K562 (cell line): ENCODE data around the gene UBTD1. TPM values are rescaled to one million over a fixed set of nuclear protein-coding genes. Genes with fewer than 3 reads are reported as not detected.

Source experiments
- ATAC-seq: fragments of 200-7000 bp; cut with Tn5 transposase; 3 replicates; pipeline ENCODE4 v1.9.1; 2020; ENCODE audit warnings: moderate library complexity
- BruUV-seq: library from RNA; stranded (reverse); fragments of 400-500 nt; replicated peaks from 2 replicates; lab custom pipeline; 2021; lab: Mats Ljungman, UMichigan
- CTCF ChIA-PET: fragments of 300-600 bp; formaldehyde crosslinking; extraction: SDS; loops from one replicate; lab custom pipeline; 2021; ENCODE audit warnings: low intra/inter-chr PET ratio; lab: Yijun Ruan, JAX
- POLR2A ChIA-PET: fragments of 300-600, 350-650 bp; sonication (Branson Sonifier 250); formaldehyde crosslinking; extraction: SDS; loops from one replicate; lab custom pipeline; 2021; ENCODE audit warnings: antibody characterized with exemption, inconsistent platforms; lab: Yijun Ruan, JAX
- DNase-seq, 4 experiments: peaks; one replicate each; pipeline versions ENCODE4 v3.0.0 to v3.0.0-alpha.2; 2011 to 2018; ENCODE audit warnings: low spot score in 3 of 4, mixed read lengths in 3 of 4; ENCODE audit errors: extremely low read depth in 1 of 4
- FAIRE-seq: peaks from 2 replicates; lab custom pipeline; 2011; peaks lifted over from hg19 to GRCh38; lab: Jason Lieb, UNC
- H2AFZ ChIP-seq: 2 replicates; pipeline ENCODE4 v1.6.0; 2011; ENCODE audit warnings: low read depth, low read length, control low read depth, inconsistent platforms
- H3K27ac ChIP-seq: fragments of 200-600 bp; 3 replicates; pipeline ENCODE4 v1.8.0; 2011; ENCODE audit warnings: low read depth, mild to moderate bottlenecking, control low read depth, inconsistent platforms, low read length, moderate library complexity, mixed read lengths; ENCODE audit errors: extremely low read depth
- H3K27me3 ChIP-seq, 2 experiments: fragments of 300-600 bp in 1 of 2; 2 replicates in 1 of 2; 3 replicates in 1 of 2; pipeline versions ENCODE4 v1.6.0 to v1.8.0; 2011; ENCODE audit warnings: inconsistent platforms in 2 of 2, low read length in 2 of 2, mild to moderate bottlenecking in 1 of 2, mixed read lengths in 1 of 2, moderate library complexity in 1 of 2; ENCODE audit not compliant: control insufficient read depth in 2 of 2, insufficient read depth in 2 of 2
- H3K36me3 ChIP-seq: fragments of 300-600 bp; 3 replicates; pipeline ENCODE4 v1.8.0; 2011; ENCODE audit warnings: mild to moderate bottlenecking, low read length, inconsistent platforms; ENCODE audit not compliant: control insufficient read depth, insufficient read depth
- H3K4me1 ChIP-seq, 2 experiments: fragments of 200-600 bp in 1 of 2; replicated peaks in 1 of 2; 2 replicates in 1 of 2; 3 replicates in 1 of 2; pipeline versions ENCODE4 v1.5.1 to v1.8.0; 2011; ENCODE audit warnings: inconsistent platforms in 2 of 2, low read length in 2 of 2, mild to moderate bottlenecking in 1 of 2, mixed read lengths in 1 of 2, moderate library complexity in 1 of 2; ENCODE audit not compliant: control insufficient read depth in 2 of 2, insufficient read depth in 2 of 2
- H3K4me2 ChIP-seq: 2 replicates; pipeline ENCODE4 v1.6.1; 2011; ENCODE audit warnings: low read length, control low read depth, inconsistent platforms, mixed read lengths; ENCODE audit not compliant: insufficient read depth
- H3K4me3 ChIP-seq: fragments of 200-600 bp; sonication (generic), shearing (Covaris generic); 2 replicates; pipeline ENCODE4 v1.5.1; 2016; ENCODE audit warnings: control low read depth, inconsistent platforms
- H3K79me2 ChIP-seq: fragments of 200-600 bp; 3 replicates; pipeline ENCODE4 v1.8.0; 2011; ENCODE audit warnings: low read length, inconsistent platforms; ENCODE audit not compliant: control insufficient read depth, insufficient read depth
- H3K9ac ChIP-seq, 2 experiments: 2 replicates each; pipeline versions ENCODE4 v1.6.0 to v1.6.1; 2011; ENCODE audit warnings: low read depth in 2 of 2, low read length in 2 of 2, control low read depth in 1 of 2, inconsistent platforms in 1 of 2, mild to moderate bottlenecking in 1 of 2, mixed read lengths in 1 of 2; ENCODE audit not compliant: insufficient read depth in 1 of 2
- H3K9me1 ChIP-seq: one replicate; pipeline ENCODE4 v1.6.0; 2011; ENCODE audit warnings: inconsistent platforms, mild to moderate bottlenecking, low read length, moderate library complexity; ENCODE audit not compliant: control insufficient read depth, insufficient read depth
- H3K9me3 ChIP-seq: replicated peaks from 2 replicates; pipeline ENCODE4 v1.5.1; 2011; ENCODE audit warnings: low read depth, low read length, inconsistent platforms; ENCODE audit not compliant: control insufficient read depth, insufficient read depth
- H4K20me1 ChIP-seq: replicated peaks from 2 replicates; pipeline ENCODE4 v1.6.1; 2011; ENCODE audit warnings: low read length, inconsistent platforms, mixed read lengths; ENCODE audit not compliant: control insufficient read depth, insufficient read depth
- NFIC ChIP-seq: fragments of 450-650 bp; IDR thresholded peaks from 2 replicates; pipeline ENCODE4 v1.6.1; 2017; ENCODE audit warnings: mild to moderate bottlenecking, inconsistent platforms
- WGBS: fragments of 100-300 bp; shearing (Covaris generic); methylation state at CpG from one replicate; pipeline ENCODE4 v1.1.6; 2016; ENCODE audit warnings: low coverage, mixed read lengths; ENCODE audit not compliant: insufficient coverage; ENCODE audit errors: missing lambda C conversion rate; 5-methylcytosine and 5-hydroxymethylcytosine counted together
- in situ Hi-C: fragments of 300-500 bp; cut with MboI; formaldehyde crosslinking; loops from 4 replicates; pipeline ENCODE4 v1.15.0; 2018; ENCODE audit warnings: inconsistent platforms, mixed read lengths
- intact Hi-C: fragments of 100-400 bp; cut with micrococcal nuclease; formaldehyde crosslinking; loops from 2 replicates; pipeline ENCODE4 v1.14.2; 2022
- polyA plus RNA-seq, 8 experiments: library from polyadenylated mRNA; depleted of rRNA in 4 of 8; stranded (reverse) in 5 of 8; unstranded in 3 of 8; fragments of >200 nt; fragmentation: Nextera tagmentation in 2 of 8; fragmentation: Illumina TruSeq in 1 of 8; extraction: Ambion mirVana in 2 of 8; extraction: Trizol in 1 of 8; gene quantifications; 2 replicates each; pipeline versions ENCODE4 v1.2.1 to v1.2.3, GENCODE V29; 2011 to 2014; ENCODE audit warnings: inconsistent platforms in 1 of 8, missing spikeins in 1 of 8
- total RNA-seq, 7 experiments: library from RNA; depleted of rRNA in 6 of 7; stranded (reverse); fragments of >200 nt in 6 of 7; fragmentation: Illumina TruSeq in 2 of 7; extraction: Trizol in 2 of 7; gene quantifications; 2 replicates each; pipeline versions ENCODE4 v1.2.1 to v1.2.3, GENCODE V29; 2011 to 2021; ENCODE audit warnings: low replicate concordance in 1 of 7
- TF ChIP-seq, protein P1 (sequence below): fragments of 250-450 bp; sonication (Bioruptor Pico); IDR thresholded peaks from 2 replicates; pipeline ENCODE4 v1.8.0; 2021; ENCODE audit warnings: mild to moderate bottlenecking, moderate library complexity

The UBTD1 gene
- total and polyA plus RNA-seq, 9 of the 15 experiments (the other 6 are each of a cell fraction or from before 2014, with no cell fraction given): 0.08 to 1.6 (median 0.81) TPM; not detected in 1

DNA sequence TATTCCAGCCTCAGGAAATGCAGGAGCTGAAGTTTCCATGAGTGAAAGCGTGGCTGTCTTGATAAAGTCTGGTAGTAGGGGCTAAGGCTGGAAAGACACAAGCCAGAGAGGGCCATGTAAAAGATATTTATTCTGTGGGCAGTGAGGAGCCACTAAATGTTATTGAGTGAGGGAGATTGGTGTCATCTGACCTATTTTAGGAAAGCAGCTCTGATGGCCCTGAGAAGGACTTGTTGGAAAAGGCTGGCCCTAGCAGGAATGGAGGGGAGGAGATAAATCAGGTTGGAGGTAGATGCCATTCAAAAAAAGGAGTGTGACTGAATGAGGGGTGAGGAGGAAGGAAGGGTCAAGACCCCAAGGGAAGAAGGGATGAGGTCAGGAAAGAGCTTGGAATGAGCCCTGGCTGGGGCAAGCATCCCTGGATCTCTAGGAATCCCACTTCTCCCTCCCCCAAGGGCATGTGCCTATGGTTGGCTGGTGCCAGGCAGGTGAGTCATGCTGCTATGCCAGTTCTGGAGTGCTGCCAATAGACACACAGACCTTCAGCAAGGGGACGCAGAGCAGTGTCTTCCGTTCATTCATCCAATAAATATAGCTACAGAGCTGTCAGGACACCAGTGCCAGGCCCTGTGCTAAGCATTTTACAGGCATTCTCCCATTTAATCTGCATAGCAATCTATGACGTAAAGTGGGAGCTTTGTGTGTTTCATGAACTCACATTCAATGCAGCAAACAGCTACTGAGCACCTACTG is 75.8 kb downstream of the UBTD1 start:
- in situ Hi-C loops: no loop called here
- POLR2A ChIA-PET: interaction anchor here (0.7 to 1.2 kb wide), 2 partner anchors 11 to 89 kb away, joined by 3 read pairs; no protein-coding TSS in a partner anchor
- no peaks in the 10 kb centered on the region for H3K9me3 ChIP-seq
- H3K27ac ChIP-seq: no peak overlapping the region
- intact Hi-C loops: loop anchor here (5.0 to 10.0 kb wide), 2 partner anchors 110 to 158 kb away; partner anchors contain the start of gene AVPI1
- H4K20me1 ChIP-seq: no peaks in the 10 kb centered on the region
- peak; percentile 27; the same call in 1 of the 2 replicates for TF ChIP-seq NFIC
- TF ChIP-seq, protein P1, sequence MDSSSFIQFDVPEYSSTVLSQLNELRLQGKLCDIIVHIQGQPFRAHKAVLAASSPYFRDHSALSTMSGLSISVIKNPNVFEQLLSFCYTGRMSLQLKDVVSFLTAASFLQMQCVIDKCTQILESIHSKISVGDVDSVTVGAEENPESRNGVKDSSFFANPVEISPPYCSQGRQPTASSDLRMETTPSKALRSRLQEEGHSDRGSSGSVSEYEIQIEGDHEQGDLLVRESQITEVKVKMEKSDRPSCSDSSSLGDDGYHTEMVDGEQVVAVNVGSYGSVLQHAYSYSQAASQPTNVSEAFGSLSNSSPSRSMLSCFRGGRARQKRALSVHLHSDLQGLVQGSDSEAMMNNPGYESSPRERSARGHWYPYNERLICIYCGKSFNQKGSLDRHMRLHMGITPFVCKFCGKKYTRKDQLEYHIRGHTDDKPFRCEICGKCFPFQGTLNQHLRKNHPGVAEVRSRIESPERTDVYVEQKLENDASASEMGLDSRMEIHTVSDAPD (CRISPR knock-in tag): no peak
- H2AFZ ChIP-seq: no peak overlapping the region
- no peak overlapping the region for H3K4me2 ChIP-seq
- CTCF ChIA-PET: no interaction called here
- no TSS peak for BruUV-seq
- no peak for DNase-seq
- WGBS: 42% methylated on average over 4 of the region's 4 CpGs
- no peak for FAIRE-seq
- H3K36me3 ChIP-seq: no peaks in the 10 kb centered on the region
- H3K4me3 ChIP-seq: no peak overlapping the region
- peaks cover 2 to 17% of the 10 kb centered on the region in 2 experiments; a peak in 4 of 5 replicates for H3K4me1 ChIP-seq
- H3K27me3 ChIP-seq: no peaks in the 10 kb centered on the region
- no peaks in the 10 kb centered on the region for H3K79me2 ChIP-seq
- no peaks in the 10 kb centered on the region for H3K9me1 ChIP-seq
- no peak for ATAC-seq
- H3K9ac ChIP-seq: no peak overlapping the region
